ENCODE results near the gene IPO8. TPM values are rescaled to one million over a fixed set of nuclear protein-coding genes. Genes with fewer than 3 reads are reported as not detected.
"Not testable (repeated sequence)": the region's sequence is repeated elsewhere in the genome, so short reads cannot be mapped to it uniquely, and the experiment has no call there.

The IPO8 gene
- total RNA-seq, 2 donors from 2014 or later, result 28.8 to 49.4 TPM

DNA sequence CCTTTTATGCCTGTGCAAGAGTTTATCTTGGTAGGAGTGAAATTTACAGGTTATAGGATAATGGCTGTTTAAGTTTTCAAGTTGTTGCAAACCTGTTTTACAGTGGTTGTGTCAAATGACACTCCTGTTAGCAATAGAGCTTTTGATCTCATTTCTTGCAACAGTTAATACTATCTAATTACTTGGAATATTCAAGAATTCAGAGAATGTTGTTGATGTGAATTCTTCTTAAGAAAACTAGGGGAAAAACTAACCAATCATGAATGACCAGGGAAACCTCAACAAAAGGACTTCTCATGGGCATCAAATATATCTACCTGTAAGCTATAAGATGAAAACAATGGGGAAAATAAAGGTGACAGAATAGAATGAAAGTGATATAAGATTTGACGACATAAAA is 85.0 kb downstream of the IPO8 start:
- ATAC-seq (ENCODE audit: insufficient number of reproducible peaks, low FRiP score, low read depth) (no peak), DNase-seq (ENCODE audit: low spot score) (no peak)
- TF ChIP-seq, protein P1, sequence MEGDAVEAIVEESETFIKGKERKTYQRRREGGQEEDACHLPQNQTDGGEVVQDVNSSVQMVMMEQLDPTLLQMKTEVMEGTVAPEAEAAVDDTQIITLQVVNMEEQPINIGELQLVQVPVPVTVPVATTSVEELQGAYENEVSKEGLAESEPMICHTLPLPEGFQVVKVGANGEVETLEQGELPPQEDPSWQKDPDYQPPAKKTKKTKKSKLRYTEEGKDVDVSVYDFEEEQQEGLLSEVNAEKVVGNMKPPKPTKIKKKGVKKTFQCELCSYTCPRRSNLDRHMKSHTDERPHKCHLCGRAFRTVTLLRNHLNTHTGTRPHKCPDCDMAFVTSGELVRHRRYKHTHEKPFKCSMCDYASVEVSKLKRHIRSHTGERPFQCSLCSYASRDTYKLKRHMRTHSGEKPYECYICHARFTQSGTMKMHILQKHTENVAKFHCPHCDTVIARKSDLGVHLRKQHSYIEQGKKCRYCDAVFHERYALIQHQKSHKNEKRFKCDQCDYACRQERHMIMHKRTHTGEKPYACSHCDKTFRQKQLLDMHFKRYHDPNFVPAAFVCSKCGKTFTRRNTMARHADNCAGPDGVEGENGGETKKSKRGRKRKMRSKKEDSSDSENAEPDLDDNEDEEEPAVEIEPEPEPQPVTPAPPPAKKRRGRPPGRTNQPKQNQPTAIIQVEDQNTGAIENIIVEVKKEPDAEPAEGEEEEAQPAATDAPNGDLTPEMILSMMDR (IDR thresholded peaks at IDR 0.05), result no peak
- Histone ChIP-seq H3K9me3 (no peaks in the 10 kb centered on the region), H3K4me1 (ENCODE audit: control insufficient read depth in 1 of 2, low read depth in 2 of 2) (no peaks in the 10 kb centered on the region), H3K27me3 (replicated peaks; ENCODE audit: insufficient read depth) (no peaks in the 10 kb centered on the region), H3K36me3 (no peaks in the 10 kb centered on the region), H3K4me3 (no peak overlapping the region), H3K27ac (no peak overlapping the region)

DNA sequence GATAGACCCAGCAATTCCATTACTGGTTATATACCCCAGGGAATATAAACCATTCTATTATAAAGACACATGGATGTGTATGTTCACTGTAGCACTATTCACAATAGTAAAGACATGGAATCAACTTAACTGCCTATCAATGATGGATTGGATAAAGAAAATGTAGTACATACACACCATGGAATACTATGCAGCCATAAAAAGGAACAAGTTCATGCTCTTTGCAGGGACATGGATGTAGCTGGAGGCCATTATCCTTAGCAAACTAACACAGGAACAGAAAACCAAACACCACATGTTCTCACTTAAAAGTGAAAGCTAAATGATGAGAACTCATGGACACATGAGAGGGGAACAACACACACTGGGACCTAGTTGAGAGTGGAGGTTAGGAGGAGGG is 85.8 kb downstream of the IPO8 start:
- not testable (repeated sequence) for ATAC-seq (ENCODE audit: insufficient number of reproducible peaks, low FRiP score, low read depth); H3K27ac ChIP-seq; H3K27me3 ChIP-seq (replicated peaks; ENCODE audit: insufficient read depth); H3K4me1 ChIP-seq (ENCODE audit: control insufficient read depth in 1 of 2, low read depth in 2 of 2); H3K4me3 ChIP-seq; DNase-seq (ENCODE audit: low spot score); H3K9me3 ChIP-seq; H3K36me3 ChIP-seq

DNA sequence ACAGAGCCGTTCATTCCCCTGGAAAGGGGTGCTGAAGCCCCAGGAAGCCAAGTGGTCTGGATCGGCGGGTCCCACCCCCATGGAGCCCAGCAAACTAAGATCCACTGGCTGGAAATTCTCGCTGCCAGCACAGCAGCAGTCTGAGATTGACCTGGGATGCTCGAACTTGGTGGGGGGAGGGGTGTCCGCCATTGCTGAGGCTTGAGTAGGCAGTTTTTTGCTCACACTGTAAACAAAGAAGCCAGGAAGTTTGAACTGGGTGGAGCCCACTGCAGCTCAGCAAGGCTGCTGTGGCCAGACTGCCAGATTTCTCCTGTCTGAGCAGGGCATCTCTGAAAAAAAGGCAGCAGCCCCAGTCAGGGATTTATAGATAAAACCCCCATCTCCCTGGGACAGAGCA is 91.4 kb downstream of the IPO8 start:
- ATAC-seq (ENCODE audit: insufficient number of reproducible peaks, low FRiP score, low read depth), result not testable (repeated sequence)

DNA sequence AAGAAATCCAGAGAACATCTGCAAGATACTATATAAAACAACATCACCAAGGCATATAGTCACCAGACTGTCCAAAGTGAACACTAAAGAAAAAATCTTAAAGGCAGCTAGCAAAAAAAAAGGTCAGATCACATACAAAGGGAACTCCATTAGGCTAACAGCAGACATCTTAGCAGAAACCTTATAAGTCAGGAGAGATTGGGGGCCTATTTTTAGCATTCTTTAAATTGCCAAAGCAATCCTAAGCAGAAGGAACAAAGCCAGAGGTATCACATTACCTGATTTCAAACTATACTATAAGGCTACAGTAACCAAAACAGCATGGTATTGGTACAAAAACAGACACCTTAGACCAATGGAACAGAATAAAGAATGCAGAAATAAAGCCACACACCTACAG is 92.5 kb downstream of the IPO8 start:
- no peak overlapping the region for H3K27ac ChIP-seq
- peaks cover 8% of the 10 kb centered on the region for H3K9me3 ChIP-seq
- H3K4me3 ChIP-seq, result no peak overlapping the region
- no peak for ATAC-seq (ENCODE audit: insufficient number of reproducible peaks, low FRiP score, low read depth)
- no peaks in the 10 kb centered on the region for H3K4me1 ChIP-seq (ENCODE audit: control insufficient read depth in 1 of 2, low read depth in 2 of 2)
- DNase-seq (ENCODE audit: low spot score), result no peak
- H3K27me3 ChIP-seq (replicated peaks; ENCODE audit: insufficient read depth), result no peaks in the 10 kb centered on the region
- TF ChIP-seq, protein P1 (IDR thresholded peaks at IDR 0.05), result no peak
- H3K36me3 ChIP-seq, result no peaks in the 10 kb centered on the region

More for the DNA sequence above, 91.4 kb downstream of the IPO8 start:
- not testable (repeated sequence) for H3K36me3 ChIP-seq; H3K4me1 ChIP-seq (ENCODE audit: control insufficient read depth in 1 of 2, low read depth in 2 of 2); DNase-seq (ENCODE audit: low spot score); H3K4me3 ChIP-seq; H3K9me3 ChIP-seq; H3K27ac ChIP-seq; H3K27me3 ChIP-seq (replicated peaks; ENCODE audit: insufficient read depth)

DNA sequence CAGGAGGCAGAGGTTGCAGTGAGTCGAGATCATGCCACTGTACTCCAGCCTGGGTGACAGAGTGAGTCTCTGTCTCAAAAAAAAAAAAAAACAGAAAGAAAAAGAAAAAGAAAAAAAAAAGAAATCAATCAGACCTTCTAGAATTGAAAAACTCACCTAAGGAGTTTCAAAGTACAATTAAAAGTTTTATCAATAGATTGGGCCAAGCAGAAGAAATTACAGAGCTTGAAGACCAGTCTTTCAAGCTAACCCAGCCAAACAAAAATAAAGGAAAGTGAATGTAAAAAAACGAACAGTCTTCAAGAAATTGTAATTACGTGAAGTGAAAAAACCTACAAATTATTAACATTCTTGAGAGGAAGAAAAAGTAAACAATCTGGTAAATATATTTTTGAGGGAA is 93.0 kb downstream of the IPO8 start:
- Histone ChIP-seq H3K4me1 (ENCODE audit: control insufficient read depth in 1 of 2, low read depth in 2 of 2) (no peaks in the 10 kb centered on the region), H3K27ac (no peak overlapping the region), H3K27me3 (replicated peaks; ENCODE audit: insufficient read depth) (no peaks in the 10 kb centered on the region), H3K9me3 (peaks cover 8% of the 10 kb centered on the region), H3K4me3 (no peak overlapping the region), H3K36me3 (no peaks in the 10 kb centered on the region)
- ATAC-seq (ENCODE audit: insufficient number of reproducible peaks, low FRiP score, low read depth), result no peak
- no peak for DNase-seq (ENCODE audit: low spot score)
- TF ChIP-seq, protein P1 (IDR thresholded peaks at IDR 0.05), result no peak

DNA sequence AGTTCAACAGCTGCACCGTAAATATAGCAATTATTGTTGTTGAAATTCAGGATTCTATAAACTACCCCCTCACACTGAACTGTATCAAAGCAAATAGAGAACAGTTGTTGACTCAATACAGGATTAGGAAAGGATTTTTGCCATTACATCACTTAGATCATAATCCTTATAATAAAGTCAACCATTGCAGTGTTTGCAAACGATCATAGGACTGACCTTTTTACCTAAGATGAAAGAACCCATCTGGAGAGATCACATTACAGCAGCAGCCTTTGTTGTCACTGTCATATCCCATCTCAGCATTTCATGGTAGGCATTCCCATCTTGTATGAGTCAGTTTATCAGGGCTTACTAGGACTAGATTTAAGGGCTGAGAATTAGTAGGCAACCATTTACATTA is 96.1 kb downstream of the IPO8 start:
- no peaks in the 10 kb centered on the region for H3K27me3 ChIP-seq (replicated peaks; ENCODE audit: insufficient read depth)
- H3K4me3 ChIP-seq, result no peak overlapping the region
- no peaks in the 10 kb centered on the region for H3K36me3 ChIP-seq
- ATAC-seq (ENCODE audit: insufficient number of reproducible peaks, low FRiP score, low read depth) (no peak), DNase-seq (ENCODE audit: low spot score) (no peak)
- TF ChIP-seq, protein P1 (IDR thresholded peaks at IDR 0.05), result no peak
- no peaks in the 10 kb centered on the region for H3K4me1 ChIP-seq (ENCODE audit: control insufficient read depth in 1 of 2, low read depth in 2 of 2)
- no peak overlapping the region for H3K27ac ChIP-seq
- H3K9me3 ChIP-seq, result peaks cover 8% of the 10 kb centered on the region
